ENCODE data around the gene CCDC149. TPM values are rescaled to one million over a fixed set of nuclear protein-coding genes. Genes with fewer than 3 reads are reported as not detected.
A peak's percentile ranks its signal among the peaks of the same experiment; 100 is the strongest.

Gene CCDC149
- total and polyA plus RNA-seq, 2 of the 8 experiments (the other 6 are each of a cell fraction or from before 2014, with no cell fraction given): 2.2 to 5.6 TPM

GRCh38 chr4:24856586-24856985, 56.3 kb downstream of the CCDC149 start:
- FAIRE-seq (no peak), DNase-seq (ENCODE audit: low read depth in 1 of 2, low spot score in 2 of 2) (no peak)
- Histone ChIP-seq H3K4me1 (replicated peaks in 1 of 4; ENCODE audit: control insufficient read depth in 3 of 4, insufficient read depth in 4 of 4, low read length in 3 of 4) (no peaks in the 10 kb centered on the region), H3K79me1 (ENCODE audit: low read depth, low read length) (no peaks in the 10 kb centered on the region), H3K9me3 (ENCODE audit: insufficient read depth in 2 of 2, low read depth in 1 of 2, low read length in 1 of 2) (no peaks in the 10 kb centered on the region), H3K23me2 (ENCODE audit: low read depth, low read length) (no peaks in the 10 kb centered on the region; the same call in 1 of the 2 replicates), H3K4ac (replicated peaks; ENCODE audit: insufficient read length, low read depth, low read length) (no peak overlapping the region), H4K20me1 (replicated peaks in 1 of 2; ENCODE audit: control insufficient read depth in 1 of 2, insufficient read depth in 2 of 2, low read length in 2 of 2) (no peaks in the 10 kb centered on the region), H3K4me2 (ENCODE audit: insufficient read depth in 1 of 2, low read depth in 2 of 2, low read length in 2 of 2) (no peak overlapping the region), H2BK15ac (ENCODE audit: low read length) (no peak overlapping the region), H2AK5ac (ENCODE audit: low read depth, low read length) (no peak overlapping the region), H4K5ac (ENCODE audit: insufficient read length, low read depth, low read length) (no peak overlapping the region), H3K27ac (ENCODE audit: low read depth, low read length) (no peak overlapping the region), H2BK5ac (ENCODE audit: low read depth, low read length) (no peak overlapping the region), H3K4me3 (ENCODE audit: extremely low read depth in 1 of 4, insufficient read depth in 2 of 4, low read depth in 3 of 4, low read length in 4 of 4) (no peak overlapping the region), H3K36me3 (ENCODE audit: control insufficient read depth in 2 of 4, insufficient read depth in 4 of 4, low read length in 3 of 4) (no peaks in the 10 kb centered on the region), H3K18ac (ENCODE audit: extremely low read depth, low read length) (no peak overlapping the region), H3K79me2 (ENCODE audit: control insufficient read depth in 1 of 2, insufficient read depth in 2 of 2, low read length in 2 of 2) (no peaks in the 10 kb centered on the region), H2BK12ac (ENCODE audit: low read depth, low read length) (peak overlapping the region; percentile 5; the same call in 1 of the 2 replicates), H4K91ac (replicated peaks; ENCODE audit: insufficient read length, low read length) (no peak overlapping the region), H3K27me3 (replicated peaks in 1 of 4; ENCODE audit: control insufficient read depth in 3 of 4, extremely low read depth in 1 of 4, insufficient read depth in 3 of 4, low read length in 3 of 4) (no peaks in the 10 kb centered on the region), H3K56ac (replicated peaks; ENCODE audit: insufficient read length, low read depth, low read length) (no peak overlapping the region), H2AFZ (ENCODE audit: low read length) (no peak overlapping the region), H4K8ac (ENCODE audit: extremely low read depth, insufficient read depth, low read length) (peak overlapping the region; percentile 57; the same call in 1 of the 2 replicates), H2BK20ac (ENCODE audit: low read length) (0 out of 2 replicates have a peak overlapping the region, but pooled peaks have one; percentile 19), H3K14ac (ENCODE audit: insufficient read length) (no peak overlapping the region), H3K9ac (replicated peaks in 1 of 4; ENCODE audit: extremely low read depth in 1 of 4, low read depth in 3 of 4, low read length in 3 of 4) (no peak overlapping the region), H2BK120ac (replicated peaks; ENCODE audit: low read depth, low read length) (no peak overlapping the region), H3K23ac (ENCODE audit: insufficient read length) (no peak overlapping the region)
- POLR2A ChIA-PET (ENCODE audit: partially characterized antibody): interaction anchor here (1.1 kb wide), 1 partner anchor 10 kb away, joined by 4 read pairs; no protein-coding TSS in a partner anchor
- CTCF ChIA-PET (ENCODE audit: partially characterized antibody): interaction anchor here (0.5 to 3.6 kb wide), 4 partner anchors 10 to 87 kb away, joined by 3 to 16 read pairs (median 6); no protein-coding TSS in a partner anchor
- 83% methylated on average over 9 of the region's 9 CpGs; no CpG with 5 or more reads in 1 of the 2 experiments for WGBS, 2 experiments (ENCODE audit: extremely low coverage in 1 of 2, insufficient coverage in 1 of 2, insufficient read length in 1 of 2, insufficient replicate concordance in 2 of 2, low coverage in 1 of 2, low lambda C conversion rate in 2 of 2, missing lambda C conversion rate in 1 of 2)
- TF ChIP-seq CBX8 (IDR thresholded peaks at IDR 0.05; ENCODE audit: borderline replicate concordance, low read depth, low read length) (no peak), CEBPB (IDR thresholded peaks at IDR 0.05; ENCODE audit: low read depth, low read length) (no peak), HDAC6 (IDR thresholded peaks at IDR 0.05; ENCODE audit: low read depth, low read length) (no peak), JUN (IDR thresholded peaks at IDR 0.05; ENCODE audit: low read depth, low read length) (no peak), RAD21 (IDR thresholded peaks at IDR 0.05 in 1 of 2, conservative IDR thresholded peaks at IDR 0.05 in 1 of 2; ENCODE audit: low read depth in 2 of 2, low read length in 2 of 2) (no peak), SUZ12 (IDR thresholded peaks at IDR 0.05; ENCODE audit: low read length) (no peak), TAF7 (optimal IDR thresholded peaks at IDR 0.05; ENCODE audit: borderline replicate concordance, low read depth, low read length) (no peak), RBBP5 (IDR thresholded peaks at IDR 0.05; ENCODE audit: borderline replicate concordance, low read depth, low read length) (no peak), YY1 (IDR thresholded peaks at IDR 0.05; ENCODE audit: low read depth, low read length) (no peak)
- TF ChIP-seq, protein P1, sequence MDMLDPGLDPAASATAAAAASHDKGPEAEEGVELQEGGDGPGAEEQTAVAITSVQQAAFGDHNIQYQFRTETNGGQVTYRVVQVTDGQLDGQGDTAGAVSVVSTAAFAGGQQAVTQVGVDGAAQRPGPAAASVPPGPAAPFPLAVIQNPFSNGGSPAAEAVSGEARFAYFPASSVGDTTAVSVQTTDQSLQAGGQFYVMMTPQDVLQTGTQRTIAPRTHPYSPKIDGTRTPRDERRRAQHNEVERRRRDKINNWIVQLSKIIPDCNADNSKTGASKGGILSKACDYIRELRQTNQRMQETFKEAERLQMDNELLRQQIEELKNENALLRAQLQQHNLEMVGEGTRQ (IDR thresholded peaks at IDR 0.05; ENCODE audit: low read length): no peak
